Upper lobe of left lung (tissue), 6 donors: Measurements from ENCODE around the gene TBC1D1. TPM values are rescaled to one million over a fixed set of nuclear protein-coding genes. Genes with fewer than 3 reads are reported as not detected.

ENCODE experiments used
- ATAC-seq, 2 donors: fragments of 200-7000 bp; cut with Tn5 transposase; one replicate each; pipeline ENCODE4 v1.9.1; 2022; ENCODE audit warnings: mild to moderate bottlenecking in 2 of 2, moderate library complexity in 2 of 2; ENCODE audit not compliant: low FRiP score in 2 of 2
- DNase-seq, 2 donors: peaks; one replicate each; pipeline ENCODE4 v3.0.0-alpha.2; 2019 to 2020
- H3K27ac ChIP-seq, 4 donors: fragments of 200-600 bp; sonication (generic); one replicate each; pipeline ENCODE4 v1.5.1; 2016 to 2019
- H3K27me3 ChIP-seq, 4 donors: fragments of 200-600 bp; sonication (generic); one replicate each; pipeline ENCODE4 v1.5.1; 2017 to 2019
- H3K36me3 ChIP-seq, 4 donors: fragments of 200-600 bp; sonication (generic); one replicate each; pipeline ENCODE4 v1.5.1; 2016 to 2019
- H3K4me1 ChIP-seq, 4 donors: fragments of 200-600 bp; sonication (generic); one replicate each; pipeline ENCODE4 v1.5.1; 2018 to 2019
- H3K4me3 ChIP-seq, 4 donors: fragments of 200-600 bp; sonication (generic); one replicate each; pipeline ENCODE4 v1.5.1; 2017 to 2019; ENCODE audit warnings: mild to moderate bottlenecking in 2 of 4, moderate library complexity in 1 of 4
- H3K9me3 ChIP-seq, 4 donors: fragments of 200-600 bp; sonication (generic); one replicate each; pipeline ENCODE4 v1.5.1; 2018 to 2019
- EP300 ChIP-seq, 4 donors: sonication (generic); formaldehyde crosslinking; IDR thresholded peaks; one replicate each; pipeline ENCODE4 v1.5.1; 2017; ENCODE audit warnings: antibody characterized with exemption in 4 of 4, control low read depth in 2 of 4
- POLR2A ChIP-seq, 4 donors: fragments of 450-650 bp; IDR thresholded peaks; one replicate each; pipeline ENCODE4 v1.5.1; 2016 to 2017; ENCODE audit warnings: antibody characterized with exemption in 4 of 4, mild to moderate bottlenecking in 2 of 4
- POLR2AphosphoS5 ChIP-seq, 2 donors: sonication (generic); formaldehyde crosslinking; IDR thresholded peaks; one replicate each; pipeline ENCODE4 v1.5.1; 2017; ENCODE audit warnings: antibody characterized with exemption in 2 of 2
- WGBS, 2 donors: methylation state at CpG; one replicate each; pipeline ENCODE4 v1.1.5; 2017 to 2018; 5-methylcytosine and 5-hydroxymethylcytosine counted together
- total RNA-seq, 6 donors: library from RNA; depleted of rRNA in 4 of 6; stranded (reverse); fragments of >200 nt in 4 of 6; gene quantifications; one replicate each; pipeline versions ENCODE4 v1.1.0 to v1.2.1, GENCODE V29; 2016 to 2021
- TF ChIP-seq, protein P1 (sequence below), 6 experiments: fragments of 450-650 bp in 4 of 6; fragments of 200-600 bp in 2 of 6; sonication (generic) in 2 of 6; IDR thresholded peaks; one replicate each; pipeline ENCODE4 v1.5.1; 2016 to 2019; ENCODE audit warnings: antibody characterized with exemption in 6 of 6
- donor health status: DM: no; HTN: no; CAD: no; lungs with moderate emphysema.
- donor health status: DM: no; HTN: yes; CAD: no; lungs with severe emphysema.

Gene TBC1D1
- total RNA-seq, 6 donors from 2014 or later: 45.1 to 68.1 (median 58.0) TPM

GRCh38 chr4:38003102-38003501, 112.2 kb downstream of the TBC1D1 start:
- H3K36me3 ChIP-seq: no peaks in the 10 kb centered on the region
- ATAC-seq (no peak), DNase-seq (no peak)
- H3K27ac ChIP-seq: no peak overlapping the region
- H3K27me3 ChIP-seq: no peaks in the 10 kb centered on the region
- WGBS, 2 donors: 76 to 82% methylated on average over 3 of the region's 3 CpGs
- H3K9me3 ChIP-seq: no peaks in the 10 kb centered on the region
- no peak overlapping the region for H3K4me3 ChIP-seq
- H3K4me1 ChIP-seq: peaks cover 0 to 11% (median 7%) of the 10 kb centered on the region in 4 donors
- TF ChIP-seq POLR2A (IDR thresholded peaks at IDR 0.05) (no peak), EP300 (IDR thresholded peaks at IDR 0.05) (no peak), POLR2AphosphoS5 (IDR thresholded peaks at IDR 0.05) (no peak)
- TF ChIP-seq, protein P1, sequence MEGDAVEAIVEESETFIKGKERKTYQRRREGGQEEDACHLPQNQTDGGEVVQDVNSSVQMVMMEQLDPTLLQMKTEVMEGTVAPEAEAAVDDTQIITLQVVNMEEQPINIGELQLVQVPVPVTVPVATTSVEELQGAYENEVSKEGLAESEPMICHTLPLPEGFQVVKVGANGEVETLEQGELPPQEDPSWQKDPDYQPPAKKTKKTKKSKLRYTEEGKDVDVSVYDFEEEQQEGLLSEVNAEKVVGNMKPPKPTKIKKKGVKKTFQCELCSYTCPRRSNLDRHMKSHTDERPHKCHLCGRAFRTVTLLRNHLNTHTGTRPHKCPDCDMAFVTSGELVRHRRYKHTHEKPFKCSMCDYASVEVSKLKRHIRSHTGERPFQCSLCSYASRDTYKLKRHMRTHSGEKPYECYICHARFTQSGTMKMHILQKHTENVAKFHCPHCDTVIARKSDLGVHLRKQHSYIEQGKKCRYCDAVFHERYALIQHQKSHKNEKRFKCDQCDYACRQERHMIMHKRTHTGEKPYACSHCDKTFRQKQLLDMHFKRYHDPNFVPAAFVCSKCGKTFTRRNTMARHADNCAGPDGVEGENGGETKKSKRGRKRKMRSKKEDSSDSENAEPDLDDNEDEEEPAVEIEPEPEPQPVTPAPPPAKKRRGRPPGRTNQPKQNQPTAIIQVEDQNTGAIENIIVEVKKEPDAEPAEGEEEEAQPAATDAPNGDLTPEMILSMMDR (IDR thresholded peaks at IDR 0.05): no peak

- no peak overlapping the region for H3K4me3 ChIP-seq
- H3K4me1 ChIP-seq: peaks cover 0 to 11% (median 7%) of the 10 kb centered on the region in 4 donors
- no peak for ATAC-seq
- no peaks in the 10 kb centered on the region for H3K27me3 ChIP-seq
- TF ChIP-seq POLR2A (IDR thresholded peaks at IDR 0.05) (no peak), POLR2AphosphoS5 (IDR thresholded peaks at IDR 0.05) (no peak), EP300 (IDR thresholded peaks at IDR 0.05) (no peak)
- TF ChIP-seq, protein P1 (IDR thresholded peaks at IDR 0.05): no peak
- 100% methylated on average over 1 of the region's 1 CpG for WGBS, 2 donors
- DNase-seq: no peak
- H3K27ac ChIP-seq: no peak overlapping the region
- H3K9me3 ChIP-seq: no peaks in the 10 kb centered on the region
- no peaks in the 10 kb centered on the region for H3K36me3 ChIP-seq
Observed at GRCh38 chr4:38003628-38004027, 112.7 kb downstream of the TBC1D1 start.

GRCh38 chr4:38004062-38004461, 113.2 kb downstream of the TBC1D1 start:
- WGBS, 2 donors: 74 to 81% methylated on average over 3 of the region's 3 CpGs
- H3K4me3 ChIP-seq: no peak overlapping the region
- no peak for DNase-seq
- no peak overlapping the region for H3K27ac ChIP-seq
- H3K36me3 ChIP-seq: no peaks in the 10 kb centered on the region
- TF ChIP-seq, protein P1 (IDR thresholded peaks at IDR 0.05): no peak
- TF ChIP-seq POLR2A (IDR thresholded peaks at IDR 0.05) (no peak), EP300 (IDR thresholded peaks at IDR 0.05) (no peak), POLR2AphosphoS5 (IDR thresholded peaks at IDR 0.05) (no peak)
- H3K27me3 ChIP-seq: no peaks in the 10 kb centered on the region
- H3K9me3 ChIP-seq: no peaks in the 10 kb centered on the region
- peaks cover 0 to 11% (median 7%) of the 10 kb centered on the region in 4 donors for H3K4me1 ChIP-seq
- ATAC-seq: no peak

DNA sequence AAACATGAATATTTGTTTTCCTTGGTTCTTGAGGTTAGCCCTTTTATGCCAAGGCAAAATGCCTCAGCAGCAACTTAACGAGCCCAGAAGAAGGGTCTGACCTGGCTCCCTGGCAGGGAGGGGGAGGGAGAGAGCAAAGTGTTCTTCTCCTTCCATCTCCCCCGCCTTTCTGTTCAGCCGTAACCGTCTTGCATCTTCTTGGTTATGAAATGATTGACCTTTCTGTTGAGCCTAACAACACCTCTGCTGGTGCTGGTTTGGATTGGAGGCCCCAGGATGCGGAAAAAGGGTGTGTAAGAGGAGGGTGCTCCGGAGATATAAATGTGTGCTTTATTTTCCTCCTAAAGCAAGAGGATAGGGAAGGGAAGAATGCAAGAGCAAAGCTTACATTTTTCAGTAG, 114.0 kb downstream of the TBC1D1 start:
- Histone ChIP-seq H3K36me3 (no peaks in the 10 kb centered on the region), H3K27me3 (no peaks in the 10 kb centered on the region), H3K4me3 (no peak overlapping the region), H3K9me3 (no peaks in the 10 kb centered on the region), H3K4me1 (peaks cover 0 to 14% (median 7%) of the 10 kb centered on the region in 4 donors), H3K27ac (no peak overlapping the region)
- TF ChIP-seq, protein P1 (IDR thresholded peaks at IDR 0.05): no peak
- TF ChIP-seq EP300 (IDR thresholded peaks at IDR 0.05) (no peak), POLR2A (IDR thresholded peaks at IDR 0.05) (no peak), POLR2AphosphoS5 (IDR thresholded peaks at IDR 0.05) (no peak)
- WGBS, 2 donors: 61 to 82% methylated on average over 6 of the region's 6 CpGs
- ATAC-seq (no peak), DNase-seq (no peak)

- H3K4me3 ChIP-seq: no peak overlapping the region
- no peaks in the 10 kb centered on the region for H3K27me3 ChIP-seq
- no peaks in the 10 kb centered on the region for H3K9me3 ChIP-seq
- WGBS, 2 donors: 83 to 94% methylated on average over 3 of the region's 3 CpGs
- no peaks in the 10 kb centered on the region for H3K36me3 ChIP-seq
- ATAC-seq (no peak), DNase-seq (no peak)
- H3K27ac ChIP-seq: no peak overlapping the region
- H3K4me1 ChIP-seq: peaks cover 0 to 22% (median 11%) of the 10 kb centered on the region in 4 donors
- TF ChIP-seq, protein P1 (IDR thresholded peaks at IDR 0.05): no peak
- TF ChIP-seq EP300 (IDR thresholded peaks at IDR 0.05) (no peak), POLR2AphosphoS5 (IDR thresholded peaks at IDR 0.05) (no peak), POLR2A (IDR thresholded peaks at IDR 0.05) (no peak)
Observed at GRCh38 chr4:38005637-38006036, 114.8 kb downstream of the TBC1D1 start.
